HG02884 (cell line): ENCODE results near the gene SF1.

ENCODE experiments used
- ATAC-seq: cut with Tn5 transposase; IDR thresholded peaks from one replicate; pipeline ENCODE4 v1.9.1; 2021; ENCODE audit warnings: mild to moderate bottlenecking, moderate library complexity; ENCODE audit not compliant: unreplicated experiment

SF1 gene

GRCh38 chr11:64728757-64729365 lies 49.5 kb downstream of the SF1 start:
- ATAC-seq = no peak

- ATAC-seq = no peak
These were observed 51.3 kb downstream of the SF1 start for GRCh38 chr11:64726867-64727530.

- no peak for ATAC-seq
These were observed 52.1 kb downstream of the SF1 start for GRCh38 chr11:64726211-64726641.

- ATAC-seq = no peak
These were observed 53.3 kb downstream of the SF1 start for GRCh38 chr11:64724863-64725532.

- peak; percentile 11 for ATAC-seq
These were observed 54.2 kb downstream of the SF1 start for GRCh38 chr11:64723907-64724862.

- ATAC-seq = peak; percentile 69
These were observed 55.0 kb downstream of the SF1 start, which contains the start of gene NRXN2 for GRCh38 chr11:64723117-64723906. Gene NRXN2 (minus strand): TSS chr11:64723197. CDS start chr11:64713699, 9,498 bp downstream.

- no peak for ATAC-seq
These were observed 55.9 kb downstream of the SF1 start for GRCh38 chr11:64722141-64723065.

- no peak for ATAC-seq
These were observed 57.0 kb downstream of the SF1 start for GRCh38 chr11:64721359-64721699.

GRCh38 chr11:64720640-64721358 lies 57.5 kb downstream of the SF1 start:
- ATAC-seq = no peak

GRCh38 chr11:64720167-64720566 lies 58.2 kb downstream of the SF1 start:
- ATAC-seq = no peak

GRCh38 chr11:64719406-64719805 lies 58.9 kb downstream of the SF1 start:
- ATAC-seq = no peak

- no peak for ATAC-seq
These were observed 59.6 kb downstream of the SF1 start for GRCh38 chr11:64718780-64719124.

- no peak for ATAC-seq
These were observed 60.1 kb downstream of the SF1 start for GRCh38 chr11:64718084-64718779.

GRCh38 chr11:64717268-64717578 lies 61.1 kb downstream of the SF1 start:
- no peak for ATAC-seq

- no peak for ATAC-seq
These were observed 61.7 kb downstream of the SF1 start for GRCh38 chr11:64716473-64717267.

GRCh38 chr11:64715756-64716472 lies 62.4 kb downstream of the SF1 start:
- ATAC-seq = no peak

GRCh38 chr11:64715110-64715509 lies 63.2 kb downstream of the SF1 start:
- ATAC-seq = no peak
